Activated CD4-positive, alpha-beta T cell treated with anti-CD3 and anti-CD28 coated beads, Interleukin-2, amount 50 U/mL, for 4 hours (primary cell): Measurements from ENCODE around the gene FAM186B.
A peak's percentile ranks its signal among the peaks of the same experiment; 100 is the strongest.
"Not testable (repeated sequence)": the region's sequence is repeated elsewhere in the genome, so short reads cannot be mapped to it uniquely, and the experiment has no call there.

Source experiments
- DNase-seq, 2 experiments: peaks; one replicate each; pipeline ENCODE4 v3.0.0-alpha.2; 2020

FAM186B gene

GRCh38 chr12:49605539-49605938, at the start of gene FAM186B:
FAM186B (minus strand) TSS chr12:49605639; CDS start chr12:49605477, 162 bp downstream.
- DNase-seq = not testable (repeated sequence)

DNA sequence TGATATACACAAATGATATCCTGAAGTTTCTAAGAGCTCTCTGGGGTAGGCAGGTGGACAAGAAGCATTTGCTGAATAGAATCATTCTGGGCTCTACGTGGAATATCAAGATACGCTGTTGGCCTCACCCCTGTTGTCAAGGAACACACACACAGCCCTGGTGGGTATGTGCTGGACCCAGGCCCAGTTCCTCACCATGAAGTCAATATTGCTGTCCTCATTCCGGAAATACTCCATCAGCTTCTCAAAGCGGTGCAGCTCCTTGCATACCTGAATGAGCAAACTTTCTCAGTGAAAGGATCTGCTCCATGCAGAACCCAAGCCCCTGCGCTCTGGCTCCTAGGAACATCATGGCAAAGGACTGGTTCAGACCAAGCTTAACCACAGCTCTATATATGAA, 49.3 kb upstream of the FAM186B start:
- DNase-seq = no peak

DNA sequence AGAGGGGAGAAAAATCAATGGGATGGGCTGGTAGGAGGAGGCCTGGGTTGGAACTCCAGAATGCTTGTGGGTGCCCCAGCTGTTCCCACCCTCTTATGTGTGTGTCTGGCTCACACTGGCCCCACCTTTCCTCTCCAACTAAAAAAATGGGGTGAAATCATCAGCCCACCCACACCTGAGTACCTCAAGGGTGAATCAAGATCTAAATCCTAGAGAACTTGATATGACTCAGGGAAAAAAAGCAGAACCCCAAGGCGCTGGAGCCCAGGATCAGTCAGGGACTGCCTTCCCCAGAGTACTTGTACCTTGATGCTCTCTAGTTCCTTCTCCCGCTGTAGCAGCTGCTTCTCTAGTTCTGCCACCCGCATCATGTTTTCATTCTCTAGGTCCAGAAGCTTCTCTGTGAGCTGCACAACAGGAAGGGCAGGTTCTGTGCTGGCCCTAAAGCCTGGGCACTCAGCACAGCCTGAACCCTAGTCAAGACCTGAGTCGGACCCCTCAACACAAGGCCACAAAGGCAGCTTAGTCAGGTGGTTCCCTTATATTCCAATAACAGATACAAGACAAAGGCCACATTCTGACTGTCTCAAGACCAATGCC, 47.6 kb upstream of the FAM186B start:
- no peak for DNase-seq

GRCh38 chr12:49651855-49652254, 46.4 kb upstream of the FAM186B start:
- DNase-seq = no peak

DNA sequence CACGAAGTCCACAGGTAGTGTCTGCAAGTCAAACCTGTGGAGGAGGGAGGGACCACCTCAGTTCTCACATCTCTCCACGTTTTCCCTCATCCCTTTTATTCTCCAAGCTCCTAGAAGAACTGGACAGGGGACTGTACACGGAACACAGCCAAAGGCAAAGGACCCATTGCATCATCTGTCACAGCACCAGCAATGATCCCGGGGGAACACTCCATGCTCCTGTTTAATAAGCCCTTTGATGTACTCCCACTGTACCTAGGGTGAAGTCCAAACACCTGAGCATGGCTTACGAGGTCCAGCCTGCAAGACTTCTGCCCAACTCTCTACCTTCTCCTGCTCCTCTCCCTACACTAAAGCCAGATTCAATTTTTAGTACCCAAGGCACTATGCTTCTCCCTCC, 44.5 kb upstream of the FAM186B start:
- DNase-seq = no peak

- no peak for DNase-seq
Observed at GRCh38 chr12:49649445-49649844, 44.0 kb upstream of the FAM186B start.

DNA sequence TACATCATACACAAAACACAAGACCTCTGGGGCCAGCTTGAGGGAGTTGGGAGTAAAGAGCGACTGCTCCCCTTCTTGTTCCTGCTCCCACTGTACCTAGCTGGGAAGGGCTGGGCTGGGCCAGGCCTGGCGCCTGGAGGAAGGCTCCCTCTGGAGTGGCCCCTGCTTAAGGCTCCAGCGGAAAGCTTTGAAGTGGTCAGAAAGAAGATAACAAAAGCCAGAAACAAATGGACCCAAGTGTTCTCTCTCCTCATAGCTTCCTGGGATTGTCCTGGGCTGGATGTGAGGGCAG, 43.2 kb upstream of the FAM186B start:
- no peak for DNase-seq

DNA sequence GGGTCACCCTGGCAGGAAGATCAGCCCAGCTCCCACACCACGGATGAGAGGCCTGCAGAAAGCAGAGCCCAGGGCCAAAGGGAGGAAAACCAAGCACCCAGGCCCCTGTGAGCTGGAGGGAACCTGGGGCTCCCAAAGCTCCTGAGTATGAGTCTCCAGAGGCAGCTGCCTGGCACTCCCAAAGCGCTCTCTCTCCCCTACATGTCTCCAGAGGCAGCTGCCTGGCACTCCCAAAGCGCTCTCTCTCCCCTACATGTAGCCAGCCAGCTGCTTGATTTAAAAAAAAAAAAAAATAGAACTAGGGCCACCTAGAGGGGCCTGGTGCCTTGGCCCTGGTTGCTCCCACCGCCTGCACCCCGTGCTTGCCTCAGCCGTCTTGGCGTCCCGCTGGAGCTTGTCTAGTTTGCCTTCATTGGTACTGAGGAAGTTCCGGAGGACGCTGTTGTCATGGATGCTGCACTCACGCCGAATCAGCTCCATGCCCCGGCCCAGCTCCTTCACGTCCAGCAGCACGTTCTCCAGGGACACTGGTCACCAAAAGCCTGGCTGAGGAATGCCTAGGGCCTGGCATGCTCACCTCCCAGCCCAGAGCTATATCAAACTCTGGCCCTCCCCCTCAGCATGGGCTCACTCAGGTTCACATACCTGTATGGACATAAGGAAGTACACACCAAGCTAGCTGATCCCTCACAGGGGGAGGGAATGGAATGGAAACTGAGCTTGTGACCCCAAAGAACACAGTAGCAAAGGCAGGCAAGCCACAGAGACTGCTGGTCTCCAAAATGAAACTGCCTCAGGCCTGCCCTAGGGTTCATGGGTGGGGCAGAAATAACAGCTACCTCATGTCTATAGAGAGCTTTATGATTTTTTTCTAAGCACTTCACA, 42.6 kb upstream of the FAM186B start:
- no peak for DNase-seq

- no peak for DNase-seq
Observed at GRCh38 chr12:49646871-49647654, 41.6 kb upstream of the FAM186B start.

- no peak for DNase-seq
Observed at GRCh38 chr12:49646331-49646830, 40.9 kb upstream of the FAM186B start.

- DNase-seq = no peak
Observed at GRCh38 chr12:49645146-49646039, 40.0 kb upstream of the FAM186B start.

DNA sequence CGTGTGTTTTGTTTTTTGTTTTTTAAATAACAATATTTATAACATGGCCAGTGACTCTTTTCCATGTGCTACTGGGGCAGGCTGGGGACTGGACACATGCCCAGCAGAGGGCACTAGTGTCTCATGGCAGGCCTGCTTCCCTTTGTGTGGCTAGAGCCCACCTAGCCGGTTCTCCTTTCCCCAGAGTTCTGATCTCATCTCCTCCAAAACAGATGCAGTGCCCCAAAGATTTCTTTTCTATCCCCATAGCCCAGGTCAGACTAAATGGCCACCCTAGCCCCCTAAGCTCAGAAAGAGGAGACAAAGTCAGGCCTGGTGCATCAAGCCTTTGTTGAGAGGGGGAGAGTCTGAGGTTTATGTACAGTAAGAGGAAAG, 39.2 kb upstream of the FAM186B start:
- peak; percentile 81 for DNase-seq

GRCh38 chr12:49643961-49644619, 38.7 kb upstream of the FAM186B start:
- DNase-seq = no peak

DNA sequence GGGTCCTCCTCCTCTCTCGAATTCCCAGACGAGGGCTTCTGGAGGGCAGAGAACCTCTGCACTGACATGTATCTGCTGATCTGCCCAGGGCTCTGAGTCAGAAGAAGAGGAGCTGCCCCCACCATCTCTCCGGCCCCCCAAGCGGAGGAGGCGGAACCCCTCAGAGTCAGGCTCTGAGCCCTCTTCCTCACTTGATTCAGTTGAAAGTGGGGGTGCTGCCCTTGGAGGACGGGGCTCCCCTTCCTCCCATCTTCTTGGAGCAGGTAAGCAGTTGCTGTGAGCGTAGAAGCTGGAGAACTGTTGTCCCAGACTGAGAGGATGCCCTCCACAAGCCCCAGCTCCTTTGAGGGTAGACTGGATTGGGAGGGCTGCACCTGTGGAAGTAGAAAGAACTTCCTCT, 37.7 kb upstream of the FAM186B start:
- DNase-seq = no peak

GRCh38 chr12:49642370-49642802, 36.9 kb upstream of the FAM186B start:
- no peak for DNase-seq

DNA sequence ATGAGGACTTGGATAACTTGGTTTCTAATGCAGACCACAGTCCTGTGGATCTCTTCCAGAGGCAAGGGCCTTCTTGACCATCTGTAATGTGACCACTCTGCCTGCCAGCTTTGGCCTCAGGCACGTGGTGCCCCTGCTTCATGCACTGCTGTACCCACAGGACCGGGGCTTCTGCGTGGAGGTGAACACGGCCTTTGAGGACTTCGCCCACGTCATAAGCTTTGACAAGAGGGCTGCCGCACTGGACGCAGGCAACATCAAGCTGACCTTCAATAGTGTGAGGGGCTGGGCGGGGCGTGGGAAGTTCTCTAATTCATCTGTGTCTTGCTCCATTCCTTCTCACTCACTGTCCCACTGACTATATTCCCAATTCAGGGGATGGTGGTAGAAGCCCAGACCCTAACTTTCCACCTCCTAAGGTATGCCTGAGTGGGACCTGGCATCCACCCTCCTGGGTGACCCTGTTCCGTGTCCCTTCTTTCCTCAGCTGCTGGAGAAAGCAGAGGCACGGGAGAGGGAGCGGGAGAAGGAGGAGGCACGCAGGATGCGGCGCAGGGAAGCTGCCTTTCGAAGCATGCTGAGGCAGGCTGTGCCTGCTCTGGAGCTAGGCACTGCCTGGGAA, 36.4 kb upstream of the FAM186B start:
- no peak for DNase-seq

DNA sequence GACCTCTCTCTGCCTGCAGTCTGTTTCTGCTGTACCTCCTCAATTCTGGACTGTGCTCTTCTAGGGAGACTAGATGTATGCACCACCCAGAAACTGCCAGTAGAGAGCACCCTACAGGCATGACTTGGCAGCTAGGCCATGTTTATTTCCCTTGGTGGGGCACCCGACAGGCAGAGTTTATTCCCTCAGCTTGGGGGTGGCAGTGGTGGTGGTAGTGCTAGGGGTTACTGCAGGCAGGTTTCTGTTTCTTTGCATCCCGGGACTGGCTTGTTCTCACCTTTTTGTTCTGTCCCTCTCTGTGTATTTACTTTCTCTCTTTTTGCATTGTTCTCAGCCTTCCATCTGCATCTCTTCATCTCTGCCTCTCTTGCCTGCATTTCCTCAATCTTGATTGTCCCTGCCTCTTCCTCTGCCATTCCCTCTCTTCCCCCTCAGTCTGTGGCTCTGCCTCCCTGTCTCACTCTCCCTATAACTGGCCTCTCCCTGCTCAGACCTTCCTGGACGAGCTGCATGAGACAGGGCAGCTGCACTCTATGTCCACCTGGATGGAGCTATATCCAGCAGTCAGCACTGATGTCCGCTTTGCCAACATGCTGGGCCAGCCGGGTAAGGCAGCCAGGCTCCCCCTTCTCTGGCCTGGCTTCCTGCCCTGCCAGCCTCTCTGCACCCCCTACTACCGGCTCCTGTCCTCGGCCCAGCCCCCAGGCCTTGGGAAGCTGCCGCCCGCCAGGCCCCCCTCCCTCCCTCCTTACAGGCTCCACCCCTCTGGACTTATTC, 31.7 kb upstream of the FAM186B start:
- DNase-seq = peak; percentile 45 to 49

DNA sequence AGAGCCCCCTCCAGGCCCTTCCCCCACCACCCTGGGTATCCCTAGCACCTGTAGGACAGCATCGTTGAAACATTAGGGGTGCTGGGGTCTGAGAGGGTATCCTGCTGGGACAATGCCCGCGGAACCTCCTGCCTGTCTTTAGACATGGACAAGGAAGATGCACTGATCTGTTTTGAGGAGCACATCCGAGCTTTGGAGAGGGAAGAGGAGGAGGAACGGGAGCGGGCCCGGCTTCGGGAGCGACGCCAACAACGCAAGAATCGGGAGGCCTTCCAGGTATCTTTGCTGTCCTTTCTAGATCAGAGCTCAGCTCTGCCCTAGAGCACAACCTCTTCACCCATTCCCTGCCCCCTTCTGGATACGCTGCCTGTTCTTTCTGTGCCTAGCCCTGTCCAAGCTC, 31.1 kb upstream of the FAM186B start:
- no peak for DNase-seq

GRCh38 chr12:49635656-49636055, 30.2 kb upstream of the FAM186B start:
- DNase-seq = no peak

DNA sequence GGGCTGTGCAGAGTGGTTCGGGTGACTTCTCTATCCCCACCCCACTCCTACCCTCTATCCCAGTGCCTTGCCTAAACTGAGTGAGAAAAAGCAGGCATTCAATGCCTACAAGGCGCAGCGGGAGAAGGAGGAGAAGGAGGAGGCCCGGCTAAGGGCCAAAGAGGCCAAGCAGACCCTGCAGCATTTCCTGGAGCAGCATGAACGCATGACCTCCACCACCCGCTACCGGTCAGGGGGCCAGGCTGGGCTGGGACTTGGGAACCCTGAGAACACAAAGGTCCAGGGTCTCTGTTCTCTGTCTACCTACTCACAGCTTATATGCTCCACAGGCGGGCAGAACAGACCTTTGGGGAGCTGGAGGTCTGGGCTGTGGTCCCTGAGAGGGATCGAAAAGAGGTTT, 29.6 kb upstream of the FAM186B start:
- no peak for DNase-seq
